SK-N-SH treated with all-trans-retinoic acid at 6 μM for 48 hours (cell line): ENCODE results near the gene PARVB.

Experiments
- ATAC-seq: fragments of 200-7000 bp; cut with Tn5 transposase; 3 replicates; pipeline ENCODE4 v1.9.1; 2020; ENCODE audit warnings: mild to moderate bottlenecking, moderate library complexity
- ARNTL ChIP-seq: fragments of 450-650 bp; formaldehyde crosslinking; IDR thresholded peaks from 2 replicates; pipeline ENCODE4 v1.5.0; 2020; ENCODE audit warnings: low read depth, mild to moderate bottlenecking, moderate library complexity, borderline replicate concordance
- BACH2 ChIP-seq: fragments of 250-450 bp; sonication (Bioruptor Pico); IDR thresholded peaks from 2 replicates; pipeline ENCODE4 v1.9.0; 2021; ENCODE audit warnings: mild to moderate bottlenecking, borderline replicate concordance
- CSDC2 ChIP-seq: fragments of 250-450 bp; sonication (Bioruptor Pico); IDR thresholded peaks from 2 replicates; pipeline ENCODE4 v1.5.0; 2020; ENCODE audit warnings: mild to moderate bottlenecking, moderate library complexity
- ESRRG ChIP-seq: fragments of 250-450 bp; sonication (Bioruptor Pico); IDR thresholded peaks from 2 replicates; pipeline ENCODE4 v1.6.1; 2021; ENCODE audit warnings: mild to moderate bottlenecking
- GLIS3 ChIP-seq: fragments of 250-450 bp; sonication (Bioruptor Pico); IDR thresholded peaks from 2 replicates; pipeline ENCODE4 v1.5.0; 2020; ENCODE audit warnings: mild to moderate bottlenecking, moderate library complexity
- ISL1 ChIP-seq: fragments of 250-450 bp; sonication (Bioruptor Pico); IDR thresholded peaks from 2 replicates; pipeline ENCODE4 v2.1.2; 2022; ENCODE audit warnings: mild to moderate bottlenecking, moderate library complexity
- OSR1 ChIP-seq: fragments of 250-450 bp; sonication (Bioruptor Pico); IDR thresholded peaks from 2 replicates; pipeline ENCODE4 v1.8.0; 2022; ENCODE audit warnings: moderate library complexity, mild to moderate bottlenecking, inconsistent platforms
- PATZ1 ChIP-seq: fragments of 250-450 bp; sonication (Bioruptor Pico); IDR thresholded peaks from 2 replicates; pipeline ENCODE4 v1.8.0; 2020; ENCODE audit warnings: mild to moderate bottlenecking, moderate library complexity, borderline replicate concordance
- PPARA ChIP-seq: fragments of 250-450 bp; sonication (Bioruptor Pico); IDR thresholded peaks from 2 replicates; pipeline ENCODE4 v1.5.0; 2020; ENCODE audit warnings: mild to moderate bottlenecking, borderline replicate concordance
- RARB ChIP-seq: fragments of 250-450 bp; sonication (Bioruptor Pico); IDR thresholded peaks from 2 replicates; pipeline ENCODE4 v1.8.0; 2021; ENCODE audit warnings: mild to moderate bottlenecking, moderate library complexity
- SNAI2 ChIP-seq: fragments of 250-450 bp; sonication (Bioruptor Pico); IDR thresholded peaks from 2 replicates; pipeline ENCODE4 v1.5.0; 2020; ENCODE audit warnings: mild to moderate bottlenecking, moderate library complexity
- TCF4 ChIP-seq: fragments of 250-450 bp; sonication (Bioruptor Pico); IDR thresholded peaks from 2 replicates; pipeline ENCODE4 v1.8.0; 2021; ENCODE audit warnings: mild to moderate bottlenecking, moderate library complexity, borderline replicate concordance
- TSHZ2 ChIP-seq: fragments of 250-450 bp; sonication (Bioruptor Pico); IDR thresholded peaks from 2 replicates; pipeline ENCODE4 v1.5.0; 2020; ENCODE audit warnings: mild to moderate bottlenecking, moderate library complexity
- ZC3H10 ChIP-seq: fragments of 250-450 bp; sonication (Bioruptor Pico); IDR thresholded peaks from 2 replicates; pipeline ENCODE4 v1.5.1; 2021; ENCODE audit warnings: mild to moderate bottlenecking, moderate library complexity
- ZFP3 ChIP-seq: fragments of 250-450 bp; sonication (Bioruptor Pico); IDR thresholded peaks from 2 replicates; pipeline ENCODE4 v1.5.0; 2020; ENCODE audit warnings: mild to moderate bottlenecking, moderate library complexity
- ZFP30 ChIP-seq: fragments of 450-650 bp; formaldehyde crosslinking; IDR thresholded peaks from 2 replicates; pipeline ENCODE4 v1.5.0; 2022; ENCODE audit warnings: mild to moderate bottlenecking, moderate library complexity
- ZNF565 ChIP-seq: fragments of 450-650 bp; formaldehyde crosslinking; conservative IDR thresholded peaks from 2 replicates; pipeline ENCODE4 v1.5.0; 2020; ENCODE audit warnings: low read depth, mild to moderate bottlenecking, moderate library complexity
- ZNF8 ChIP-seq: fragments of 450-650 bp; formaldehyde crosslinking; IDR thresholded peaks from 2 replicates; pipeline ENCODE4 v1.5.0; 2020; ENCODE audit warnings: mild to moderate bottlenecking, moderate library complexity
- TF ChIP-seq, protein P1 (sequence below): fragments of 250-450 bp; sonication (Bioruptor Pico); IDR thresholded peaks from 2 replicates; pipeline ENCODE4 v1.5.1; 2020; ENCODE audit warnings: low read depth, mild to moderate bottlenecking, moderate library complexity
- TF ChIP-seq, protein P2 (sequence below): fragments of 250-450 bp; sonication (Bioruptor Pico); IDR thresholded peaks from 2 replicates; pipeline ENCODE4 v1.8.0; 2021; ENCODE audit warnings: low read depth, mild to moderate bottlenecking, moderate library complexity, borderline replicate concordance
- TF ChIP-seq, protein P3 (sequence below): fragments of 250-450 bp; sonication (Bioruptor Pico); IDR thresholded peaks from 2 replicates; pipeline ENCODE4 v1.5.1; 2021; ENCODE audit warnings: mild to moderate bottlenecking, moderate library complexity

PARVB gene

GRCh38 chr22:44210722-44211121 is 186.6 kb downstream of the PARVB start:
- no peak for TF ChIP-seq CSDC2
- no peak for TF ChIP-seq ZNF8 (CRISPR knock-in tag)
- no peak for TF ChIP-seq GLIS3
- no peak for TF ChIP-seq SNAI2 (CRISPR knock-in tag)
- no peak for TF ChIP-seq BACH2 (CRISPR knock-in tag)
- TF ChIP-seq PPARA: no peak
- TF ChIP-seq, protein P1, sequence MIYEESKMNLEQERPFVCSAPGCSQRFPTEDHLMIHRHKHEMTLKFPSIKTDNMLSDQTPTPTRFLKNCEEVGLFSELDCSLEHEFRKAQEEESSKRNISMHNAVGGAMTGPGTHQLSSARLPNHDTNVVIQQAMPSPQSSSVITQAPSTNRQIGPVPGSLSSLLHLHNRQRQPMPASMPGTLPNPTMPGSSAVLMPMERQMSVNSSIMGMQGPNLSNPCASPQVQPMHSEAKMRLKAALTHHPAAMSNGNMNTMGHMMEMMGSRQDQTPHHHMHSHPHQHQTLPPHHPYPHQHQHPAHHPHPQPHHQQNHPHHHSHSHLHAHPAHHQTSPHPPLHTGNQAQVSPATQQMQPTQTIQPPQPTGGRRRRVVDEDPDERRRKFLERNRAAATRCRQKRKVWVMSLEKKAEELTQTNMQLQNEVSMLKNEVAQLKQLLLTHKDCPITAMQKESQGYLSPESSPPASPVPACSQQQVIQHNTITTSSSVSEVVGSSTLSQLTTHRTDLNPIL (CRISPR knock-in tag): no peak
- no peak for TF ChIP-seq ZFP3 (CRISPR knock-in tag)
- TF ChIP-seq ARNTL (CRISPR knock-in tag): no peak

DNA sequence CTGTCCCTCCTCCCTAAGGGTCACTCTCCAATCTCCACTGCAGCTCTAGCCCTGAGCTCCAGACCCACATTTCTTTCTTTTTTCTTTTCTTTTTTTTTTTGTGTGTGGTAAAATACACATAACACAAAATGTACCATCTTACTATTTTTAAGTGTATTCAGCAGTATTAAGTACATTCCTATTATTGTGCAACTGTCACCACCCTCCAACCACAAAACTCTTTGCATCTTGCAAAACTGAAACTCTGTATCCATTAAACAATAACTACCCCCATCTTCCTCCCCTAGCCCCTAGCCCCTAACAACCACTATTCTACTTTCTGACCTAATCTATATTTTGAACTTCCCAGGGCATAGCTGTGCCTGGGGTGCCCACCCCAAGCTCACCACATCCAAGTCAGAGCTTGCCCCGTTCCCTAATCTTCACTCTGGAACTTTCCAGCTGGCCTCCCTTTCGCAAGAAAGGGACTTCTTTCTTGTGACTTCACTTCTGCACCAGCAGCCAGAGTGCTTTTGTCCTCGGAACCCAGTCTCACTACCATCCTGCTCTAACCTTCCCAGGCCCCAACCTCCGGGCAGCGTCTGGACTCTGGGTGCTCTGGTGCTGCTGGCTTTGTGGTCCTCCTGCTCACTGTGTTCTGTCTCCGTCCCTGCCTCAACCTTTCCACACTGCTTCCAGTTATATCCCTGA is 187.3 kb downstream of the PARVB start:
- TF ChIP-seq CSDC2: no peak
- TF ChIP-seq ZFP30 (CRISPR knock-in tag): no peak
- TF ChIP-seq RARB: no peak
- TF ChIP-seq, protein P2, sequence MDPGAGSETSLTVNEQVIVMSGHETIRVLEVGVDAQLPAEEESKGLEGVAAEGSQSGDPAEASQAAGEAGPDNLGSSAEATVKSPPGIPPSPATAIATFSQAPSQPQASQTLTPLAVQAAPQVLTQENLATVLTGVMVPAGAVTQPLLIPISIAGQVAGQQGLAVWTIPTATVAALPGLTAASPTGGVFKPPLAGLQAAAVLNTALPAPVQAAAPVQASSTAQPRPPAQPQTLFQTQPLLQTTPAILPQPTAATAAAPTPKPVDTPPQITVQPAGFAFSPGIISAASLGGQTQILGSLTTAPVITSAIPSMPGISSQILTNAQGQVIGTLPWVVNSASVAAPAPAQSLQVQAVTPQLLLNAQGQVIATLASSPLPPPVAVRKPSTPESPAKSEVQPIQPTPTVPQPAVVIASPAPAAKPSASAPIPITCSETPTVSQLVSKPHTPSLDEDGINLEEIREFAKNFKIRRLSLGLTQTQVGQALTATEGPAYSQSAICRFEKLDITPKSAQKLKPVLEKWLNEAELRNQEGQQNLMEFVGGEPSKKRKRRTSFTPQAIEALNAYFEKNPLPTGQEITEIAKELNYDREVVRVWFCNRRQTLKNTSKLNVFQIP (CRISPR knock-in tag): no peak
- no peak for TF ChIP-seq TSHZ2
- TF ChIP-seq OSR1 (CRISPR knock-in tag): no peak
- TF ChIP-seq, protein P3, sequence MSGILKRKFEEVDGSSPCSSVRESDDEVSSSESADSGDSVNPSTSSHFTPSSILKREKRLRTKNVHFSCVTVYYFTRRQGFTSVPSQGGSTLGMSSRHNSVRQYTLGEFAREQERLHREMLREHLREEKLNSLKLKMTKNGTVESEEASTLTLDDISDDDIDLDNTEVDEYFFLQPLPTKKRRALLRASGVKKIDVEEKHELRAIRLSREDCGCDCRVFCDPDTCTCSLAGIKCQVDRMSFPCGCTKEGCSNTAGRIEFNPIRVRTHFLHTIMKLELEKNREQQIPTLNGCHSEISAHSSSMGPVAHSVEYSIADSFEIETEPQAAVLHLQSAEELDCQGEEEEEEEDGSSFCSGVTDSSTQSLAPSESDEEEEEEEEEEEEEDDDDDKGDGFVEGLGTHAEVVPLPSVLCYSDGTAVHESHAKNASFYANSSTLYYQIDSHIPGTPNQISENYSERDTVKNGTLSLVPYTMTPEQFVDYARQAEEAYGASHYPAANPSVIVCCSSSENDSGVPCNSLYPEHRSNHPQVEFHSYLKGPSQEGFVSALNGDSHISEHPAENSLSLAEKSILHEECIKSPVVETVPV (CRISPR knock-in tag): no peak
- no peak for TF ChIP-seq TCF4 (CRISPR knock-in tag)
- TF ChIP-seq ESRRG: no peak
- no peak for TF ChIP-seq GLIS3
- no peak for TF ChIP-seq ZFP3 (CRISPR knock-in tag)
- no peak for TF ChIP-seq ZNF565 (CRISPR knock-in tag)
- no peak for TF ChIP-seq ARNTL (CRISPR knock-in tag)
- TF ChIP-seq ZC3H10 (CRISPR knock-in tag): no peak
- no peak for TF ChIP-seq ZNF8 (CRISPR knock-in tag)
- no peak for TF ChIP-seq ISL1 (CRISPR knock-in tag)
- TF ChIP-seq SNAI2 (CRISPR knock-in tag): no peak
- TF ChIP-seq PATZ1 (CRISPR knock-in tag): no peak
- ATAC-seq: no peak

More at GRCh38 chr22:44210722-44211121, 186.6 kb downstream of the PARVB start:
- ATAC-seq: no peak
